GM12801 (cell line): ENCODE results near the gene ZMYM4.

Source experiments
- TF ChIP-seq, protein P1 (sequence below): IDR thresholded peaks from one replicate; pipeline ENCODE4 v1.5.1; 2011; ENCODE audit warnings: control low read depth; ENCODE audit not compliant: insufficient read length; ENCODE audit errors: extremely low read depth

Gene ZMYM4

DNA sequence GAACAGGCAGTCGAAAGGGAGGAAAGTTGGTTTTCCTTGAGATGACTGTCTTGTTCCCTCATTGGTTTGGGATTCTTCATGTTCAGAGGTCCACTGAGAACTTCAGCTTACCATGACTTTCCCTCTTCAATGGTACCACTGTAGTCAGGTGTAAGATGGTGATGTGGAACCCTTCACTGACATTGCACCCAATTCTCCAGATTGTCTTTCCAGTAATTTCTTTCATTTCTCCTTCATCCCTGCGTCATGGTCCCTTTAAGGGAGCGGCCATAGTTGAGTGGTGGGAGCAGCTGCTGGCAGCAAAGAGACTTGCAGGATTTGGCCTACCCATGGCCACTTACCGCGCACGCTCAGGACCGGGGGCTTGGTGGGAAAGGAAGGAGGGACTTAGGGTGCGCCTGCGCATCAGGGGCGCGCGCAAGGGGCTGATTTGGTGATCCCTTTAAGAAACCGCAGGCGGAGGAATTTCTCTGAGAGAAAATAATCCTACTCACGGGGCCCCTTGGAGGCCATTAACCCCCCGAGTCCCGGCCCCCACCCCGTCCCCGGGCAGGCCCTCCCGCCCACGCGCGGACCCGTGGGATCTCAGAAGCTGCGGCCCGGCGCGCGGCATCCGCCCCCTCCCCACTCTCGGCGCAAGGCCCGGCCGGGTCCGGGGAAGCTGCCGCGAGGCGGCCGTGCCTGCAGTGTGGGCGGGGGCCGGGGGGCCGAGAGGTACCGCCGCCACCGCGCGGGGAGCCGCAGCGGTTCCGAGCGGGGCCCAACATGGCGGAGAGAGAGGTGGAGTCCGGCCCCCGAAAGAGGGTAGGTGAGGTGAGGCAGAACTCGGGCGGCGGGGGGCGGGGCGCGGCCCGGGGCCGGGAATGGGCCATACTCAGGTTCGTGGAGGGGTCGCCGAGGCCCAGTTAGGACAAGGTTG, at the start of gene ZMYM4:
Gene ZMYM4 (plus strand): TSS at position 428 of the 919 bp plus-strand sequence. CDS start 338 bp downstream, at position 766.
- TF ChIP-seq, protein P1, sequence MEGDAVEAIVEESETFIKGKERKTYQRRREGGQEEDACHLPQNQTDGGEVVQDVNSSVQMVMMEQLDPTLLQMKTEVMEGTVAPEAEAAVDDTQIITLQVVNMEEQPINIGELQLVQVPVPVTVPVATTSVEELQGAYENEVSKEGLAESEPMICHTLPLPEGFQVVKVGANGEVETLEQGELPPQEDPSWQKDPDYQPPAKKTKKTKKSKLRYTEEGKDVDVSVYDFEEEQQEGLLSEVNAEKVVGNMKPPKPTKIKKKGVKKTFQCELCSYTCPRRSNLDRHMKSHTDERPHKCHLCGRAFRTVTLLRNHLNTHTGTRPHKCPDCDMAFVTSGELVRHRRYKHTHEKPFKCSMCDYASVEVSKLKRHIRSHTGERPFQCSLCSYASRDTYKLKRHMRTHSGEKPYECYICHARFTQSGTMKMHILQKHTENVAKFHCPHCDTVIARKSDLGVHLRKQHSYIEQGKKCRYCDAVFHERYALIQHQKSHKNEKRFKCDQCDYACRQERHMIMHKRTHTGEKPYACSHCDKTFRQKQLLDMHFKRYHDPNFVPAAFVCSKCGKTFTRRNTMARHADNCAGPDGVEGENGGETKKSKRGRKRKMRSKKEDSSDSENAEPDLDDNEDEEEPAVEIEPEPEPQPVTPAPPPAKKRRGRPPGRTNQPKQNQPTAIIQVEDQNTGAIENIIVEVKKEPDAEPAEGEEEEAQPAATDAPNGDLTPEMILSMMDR = no peak

DNA sequence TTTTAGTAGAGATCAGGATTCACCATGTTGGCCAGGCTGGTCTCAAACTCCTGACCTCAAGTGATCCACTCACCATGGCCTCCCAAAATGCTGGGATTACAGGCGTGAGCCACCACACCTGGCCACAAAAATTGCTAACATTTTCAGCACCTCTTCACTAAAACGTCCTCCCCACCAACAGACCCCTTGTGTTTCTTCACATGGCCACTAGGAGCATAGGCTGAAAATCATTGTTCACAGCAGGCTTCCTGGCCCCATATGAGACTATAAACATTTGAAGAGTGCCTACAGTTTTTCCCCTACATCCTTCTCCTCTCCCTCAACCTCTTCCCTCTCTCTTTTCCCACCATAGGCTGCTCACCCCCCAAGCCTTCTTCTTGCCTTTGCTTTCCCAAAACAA, 47.5 kb upstream of the ZMYM4 start:
- TF ChIP-seq, protein P1 = no peak

DNA sequence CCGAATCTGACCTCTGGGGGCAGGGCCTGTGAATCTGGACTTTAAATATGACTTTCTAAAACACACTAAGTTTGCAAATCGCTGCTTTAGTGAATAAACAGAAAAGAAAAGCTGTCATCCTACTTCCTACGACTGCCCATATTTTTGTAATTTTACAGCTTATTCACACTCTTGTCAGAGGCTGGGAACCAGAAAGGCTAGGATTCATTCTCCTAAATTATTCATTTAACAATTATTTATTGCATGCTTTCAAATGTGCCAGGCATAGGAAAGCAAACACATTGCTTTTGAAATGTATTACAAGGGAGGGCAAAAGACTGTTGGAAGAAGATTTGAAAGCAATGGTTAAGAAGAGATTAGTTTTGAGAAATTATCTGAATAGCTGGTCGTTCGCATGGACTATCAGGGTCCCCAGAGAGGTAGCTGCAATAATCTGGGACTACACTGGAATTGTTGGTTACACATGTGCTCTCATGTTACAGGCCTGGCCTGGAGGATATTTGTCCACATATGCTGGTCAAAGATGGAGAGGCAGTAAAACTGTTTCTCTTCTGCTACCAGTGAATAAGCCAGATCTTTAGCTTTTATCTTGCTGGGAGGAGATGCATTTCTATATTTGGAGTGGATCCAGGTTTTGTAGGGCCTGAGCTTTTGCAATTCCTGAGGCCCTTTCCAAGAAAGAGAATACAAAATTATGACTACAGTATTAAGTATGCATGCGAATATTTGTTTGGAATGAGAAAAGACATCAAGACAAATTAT, 46.0 kb upstream of the ZMYM4 start:
- TF ChIP-seq, protein P1 = no peak

DNA sequence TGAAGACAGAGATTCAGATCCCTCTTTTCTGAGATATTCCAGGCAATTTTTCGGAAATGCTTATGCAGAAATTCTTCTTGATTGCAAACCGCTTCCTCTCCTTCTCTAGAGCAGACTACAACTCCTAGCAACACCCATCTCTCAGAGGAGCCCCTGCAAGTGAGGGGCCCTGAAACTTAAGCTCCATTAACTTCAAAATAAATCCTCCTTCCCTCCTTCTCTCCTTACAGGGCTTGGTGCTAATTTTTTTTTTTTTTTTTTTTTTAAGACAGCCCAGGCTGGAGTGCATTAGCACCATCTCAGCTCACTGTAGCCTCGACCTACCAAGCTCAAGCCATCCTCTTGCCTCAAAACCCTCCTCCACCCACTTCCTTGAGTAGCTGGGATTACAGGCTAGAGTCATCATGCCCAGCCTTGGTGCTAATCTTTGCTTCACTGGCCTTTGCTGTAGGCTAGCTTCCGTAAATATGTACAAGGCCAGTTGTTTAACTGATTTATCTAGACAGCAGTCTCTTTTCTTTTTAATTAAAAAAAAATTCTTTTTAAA, 45.4 kb upstream of the ZMYM4 start:
- TF ChIP-seq, protein P1 = no peak

DNA sequence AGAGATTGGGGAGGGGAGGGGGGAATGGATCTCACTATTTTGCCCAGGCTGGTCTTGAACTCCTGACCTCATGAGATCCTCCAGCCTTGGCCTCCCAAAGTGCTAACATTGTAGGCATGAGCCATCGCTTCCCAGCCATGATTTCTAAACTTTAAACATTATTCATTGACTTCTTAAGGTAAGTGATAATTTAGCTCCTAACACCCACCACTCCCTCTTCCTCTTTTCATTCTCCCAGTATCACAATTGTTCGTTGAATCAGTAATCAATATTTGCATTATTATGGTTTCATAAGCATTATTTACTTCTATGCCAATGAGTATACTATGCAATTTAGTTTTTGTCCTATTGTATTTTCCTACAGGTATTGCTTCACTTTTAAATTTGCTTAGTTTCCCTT, 42.0 kb upstream of the ZMYM4 start:
- TF ChIP-seq, protein P1 = no peak

DNA sequence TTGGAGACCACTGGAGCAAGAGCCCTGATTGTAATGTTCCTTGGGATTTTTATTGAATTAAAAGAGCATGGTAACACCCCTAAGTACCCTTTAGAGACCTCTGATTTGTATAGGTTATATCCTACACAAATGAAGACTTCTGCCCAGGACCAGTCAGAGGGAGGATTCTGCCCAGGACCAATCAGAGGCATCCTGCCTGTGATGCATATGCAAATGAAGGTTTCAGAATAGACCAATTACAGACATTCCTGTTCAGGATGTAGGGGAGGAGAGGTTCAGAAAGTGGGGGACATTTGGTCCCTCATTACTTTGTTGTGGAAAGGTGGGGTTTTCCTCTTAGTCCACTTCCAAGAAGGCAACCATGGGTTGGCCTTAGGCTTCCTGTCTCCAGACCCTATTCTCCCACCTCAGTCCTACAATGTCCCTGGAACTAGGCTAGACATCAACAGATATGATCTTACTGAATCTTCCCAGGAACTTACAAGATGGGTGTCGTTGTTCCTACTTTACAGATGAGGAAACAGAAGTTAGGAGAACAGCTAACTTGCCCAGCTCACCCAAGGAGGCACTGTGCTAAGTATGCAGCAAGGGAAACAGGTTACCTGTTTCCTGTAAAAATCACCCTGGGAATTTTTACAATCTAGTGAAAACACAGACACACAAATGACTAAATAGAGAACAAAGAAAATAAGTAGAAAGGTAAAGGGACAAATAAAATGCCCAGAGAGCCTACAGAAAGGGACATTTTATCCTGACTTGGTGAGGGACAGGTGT, 38.7 kb upstream of the ZMYM4 start:
- TF ChIP-seq, protein P1 = no peak
